Panc1 (cell line): ENCODE measurements around the gene LRSAM1. TPM values are rescaled to one million over a fixed set of nuclear protein-coding genes. Genes with fewer than 3 reads are reported as not detected.

Experiments used
- ATAC-seq: fragments of 200-7000 bp; cut with Tn5 transposase; 2 replicates; pipeline ENCODE4 v1.9.1; 2020; ENCODE audit warnings: mild to moderate bottlenecking, moderate library complexity
- BruUV-seq: library from RNA; stranded (reverse); fragments of 400-500 nt; replicated peaks from 2 replicates; lab custom pipeline; 2021; lab: Mats Ljungman, UMichigan
- CTCF ChIA-PET: fragments of 300-600 bp; sonication (Branson Sonifier 250); formaldehyde crosslinking; loops from one replicate; lab custom pipeline; 2022; ENCODE audit warnings: antibody characterized with exemption; lab: Charles Lee
- POLR2A ChIA-PET: fragments of 300-600 bp; sonication (Branson Sonifier 250); formaldehyde crosslinking; loops from one replicate; lab custom pipeline; 2022; ENCODE audit warnings: antibody characterized with exemption; lab: Charles Lee
- DNase-seq: peaks from one replicate; pipeline ENCODE4 v3.0.0-alpha.2; 2010; ENCODE audit warnings: low read depth, low spot score
- H3K27ac ChIP-seq: 2 replicates; pipeline ENCODE4 v1.5.1; 2011; ENCODE audit warnings: mild to moderate bottlenecking, low read length, inconsistent platforms
- H3K27me3 ChIP-seq: fragments of 200-500 bp; sonication (Bioruptor generic); 2 replicates; pipeline ENCODE4 v1.6.0; 2014; ENCODE audit warnings: low read length, inconsistent platforms; ENCODE audit not compliant: control insufficient read depth, insufficient read depth
- H3K36me3 ChIP-seq: fragments of 200-500 bp; sonication (Bioruptor generic); 2 replicates; pipeline ENCODE4 v1.5.1; 2014; ENCODE audit warnings: inconsistent platforms, mild to moderate bottlenecking, low read length, moderate library complexity; ENCODE audit not compliant: control insufficient read depth, insufficient read depth
- H3K4me1 ChIP-seq: 2 replicates; pipeline ENCODE4 v1.5.1; 2011; ENCODE audit warnings: inconsistent platforms, mild to moderate bottlenecking, low read length, moderate library complexity; ENCODE audit not compliant: control insufficient read depth, insufficient read depth
- H3K4me3 ChIP-seq, 2 experiments: 2 replicates each; pipeline ENCODE4 v1.5.1; 2011 to 2012; ENCODE audit warnings: low read depth in 2 of 2, low read length in 2 of 2, mild to moderate bottlenecking in 2 of 2, inconsistent platforms in 1 of 2, moderate library complexity in 1 of 2
- H3K9me3 ChIP-seq: fragments of 200-500 bp; sonication (Bioruptor generic); 2 replicates; pipeline ENCODE4 v1.5.1; 2014; ENCODE audit warnings: low read depth, mild to moderate bottlenecking, inconsistent platforms, low read length, moderate library complexity; ENCODE audit not compliant: control insufficient read depth, insufficient read depth
- POLR2AphosphoS5 ChIP-seq: IDR thresholded peaks from 2 replicates; pipeline ENCODE4 v1.6.1; 2012; ENCODE audit warnings: mild to moderate bottlenecking, low read depth, low read length, moderate library complexity
- SIN3A ChIP-seq: IDR thresholded peaks from 2 replicates; pipeline ENCODE4 v1.6.1; 2012; ENCODE audit warnings: low read depth, mild to moderate bottlenecking, low read length, moderate library complexity, borderline replicate concordance; ENCODE audit not compliant: insufficient read depth
- TCF7L2 ChIP-seq: IDR thresholded peaks from 2 replicates; pipeline ENCODE4 v1.6.1; 2011; ENCODE audit warnings: mild to moderate bottlenecking, low read depth, low read length, inconsistent platforms
- in situ Hi-C: cut with HindIII; loops from 2 replicates; pipeline ENCODE4 v1.10.0; 2016; ENCODE audit warnings: low sequenced_read_pairs, low pct_unique_long_range_greater_than_20kb
- intact Hi-C: fragments of 100-400 bp; cut with micrococcal nuclease; formaldehyde crosslinking; loops from one replicate; pipeline ENCODE4 v1.10.0; 2022; ENCODE audit not compliant: unreplicated experiment
- total RNA-seq: library from RNA; stranded (reverse); gene quantifications from one replicate; pipeline ENCODE4 v1.2.1, GENCODE V29; 2021; ENCODE audit not compliant: unreplicated experiment
- TF ChIP-seq, protein P1 (sequence below), 2 experiments: IDR thresholded peaks; 2 replicates each; pipeline ENCODE4 v1.6.1; 2011 to 2012; ENCODE audit warnings: low read depth in 2 of 2, control low read depth in 1 of 2, low read length in 1 of 2, mild to moderate bottlenecking in 1 of 2, moderate library complexity in 1 of 2; ENCODE audit not compliant: insufficient read depth in 1 of 2
- TF ChIP-seq, protein P2 (sequence below): fragments of 450-650 bp; IDR thresholded peaks from 2 replicates; pipeline ENCODE4 v1.5.1; 2017; ENCODE audit warnings: mild to moderate bottlenecking

Gene LRSAM1
- total RNA-seq, 1 experiment from 2014 or later, result 15.4 TPM

DNA sequence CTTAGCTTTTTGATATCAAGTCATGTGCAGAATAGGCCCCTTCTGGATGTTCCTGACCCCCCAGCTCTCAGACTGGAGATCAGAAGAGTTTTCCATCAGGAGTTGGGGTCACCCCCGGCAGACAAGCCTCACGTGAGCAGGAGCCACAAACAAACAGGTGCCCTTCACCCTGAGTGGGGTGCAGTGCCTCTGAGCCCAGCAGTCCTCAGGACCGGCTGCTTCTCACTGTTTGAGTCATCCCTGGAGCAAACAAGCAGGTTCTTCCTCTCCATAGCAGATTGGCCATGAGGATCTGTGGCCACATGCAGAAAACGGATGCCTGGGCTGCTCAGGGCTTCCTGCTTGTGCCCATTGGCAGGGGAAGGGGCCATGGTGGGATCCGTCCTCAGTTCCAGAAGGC, 47.0 kb downstream of the LRSAM1 start:
- H3K4me1 ChIP-seq, result peaks cover 10% of the 10 kb centered on the region
- intact Hi-C loops, result no loop called here
- no peaks in the 10 kb centered on the region for H3K27me3 ChIP-seq
- H3K36me3 ChIP-seq, result no peaks in the 10 kb centered on the region
- no peak for DNase-seq
- BruUV-seq, result no TSS peak
- TF ChIP-seq POLR2AphosphoS5 (no peak), TCF7L2 (no peak), SIN3A (no peak)
- TF ChIP-seq, protein P1, sequence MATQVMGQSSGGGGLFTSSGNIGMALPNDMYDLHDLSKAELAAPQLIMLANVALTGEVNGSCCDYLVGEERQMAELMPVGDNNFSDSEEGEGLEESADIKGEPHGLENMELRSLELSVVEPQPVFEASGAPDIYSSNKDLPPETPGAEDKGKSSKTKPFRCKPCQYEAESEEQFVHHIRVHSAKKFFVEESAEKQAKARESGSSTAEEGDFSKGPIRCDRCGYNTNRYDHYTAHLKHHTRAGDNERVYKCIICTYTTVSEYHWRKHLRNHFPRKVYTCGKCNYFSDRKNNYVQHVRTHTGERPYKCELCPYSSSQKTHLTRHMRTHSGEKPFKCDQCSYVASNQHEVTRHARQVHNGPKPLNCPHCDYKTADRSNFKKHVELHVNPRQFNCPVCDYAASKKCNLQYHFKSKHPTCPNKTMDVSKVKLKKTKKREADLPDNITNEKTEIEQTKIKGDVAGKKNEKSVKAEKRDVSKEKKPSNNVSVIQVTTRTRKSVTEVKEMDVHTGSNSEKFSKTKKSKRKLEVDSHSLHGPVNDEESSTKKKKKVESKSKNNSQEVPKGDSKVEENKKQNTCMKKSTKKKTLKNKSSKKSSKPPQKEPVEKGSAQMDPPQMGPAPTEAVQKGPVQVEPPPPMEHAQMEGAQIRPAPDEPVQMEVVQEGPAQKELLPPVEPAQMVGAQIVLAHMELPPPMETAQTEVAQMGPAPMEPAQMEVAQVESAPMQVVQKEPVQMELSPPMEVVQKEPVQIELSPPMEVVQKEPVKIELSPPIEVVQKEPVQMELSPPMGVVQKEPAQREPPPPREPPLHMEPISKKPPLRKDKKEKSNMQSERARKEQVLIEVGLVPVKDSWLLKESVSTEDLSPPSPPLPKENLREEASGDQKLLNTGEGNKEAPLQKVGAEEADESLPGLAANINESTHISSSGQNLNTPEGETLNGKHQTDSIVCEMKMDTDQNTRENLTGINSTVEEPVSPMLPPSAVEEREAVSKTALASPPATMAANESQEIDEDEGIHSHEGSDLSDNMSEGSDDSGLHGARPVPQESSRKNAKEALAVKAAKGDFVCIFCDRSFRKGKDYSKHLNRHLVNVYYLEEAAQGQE (IDR thresholded peaks at IDR 0.05; ENCODE audit: insufficient read depth in 1 of 2, low read depth in 2 of 2, low read length in 1 of 2), result no peak
- TF ChIP-seq, protein P2, sequence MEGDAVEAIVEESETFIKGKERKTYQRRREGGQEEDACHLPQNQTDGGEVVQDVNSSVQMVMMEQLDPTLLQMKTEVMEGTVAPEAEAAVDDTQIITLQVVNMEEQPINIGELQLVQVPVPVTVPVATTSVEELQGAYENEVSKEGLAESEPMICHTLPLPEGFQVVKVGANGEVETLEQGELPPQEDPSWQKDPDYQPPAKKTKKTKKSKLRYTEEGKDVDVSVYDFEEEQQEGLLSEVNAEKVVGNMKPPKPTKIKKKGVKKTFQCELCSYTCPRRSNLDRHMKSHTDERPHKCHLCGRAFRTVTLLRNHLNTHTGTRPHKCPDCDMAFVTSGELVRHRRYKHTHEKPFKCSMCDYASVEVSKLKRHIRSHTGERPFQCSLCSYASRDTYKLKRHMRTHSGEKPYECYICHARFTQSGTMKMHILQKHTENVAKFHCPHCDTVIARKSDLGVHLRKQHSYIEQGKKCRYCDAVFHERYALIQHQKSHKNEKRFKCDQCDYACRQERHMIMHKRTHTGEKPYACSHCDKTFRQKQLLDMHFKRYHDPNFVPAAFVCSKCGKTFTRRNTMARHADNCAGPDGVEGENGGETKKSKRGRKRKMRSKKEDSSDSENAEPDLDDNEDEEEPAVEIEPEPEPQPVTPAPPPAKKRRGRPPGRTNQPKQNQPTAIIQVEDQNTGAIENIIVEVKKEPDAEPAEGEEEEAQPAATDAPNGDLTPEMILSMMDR, result no peak
- no peak for ATAC-seq
- H3K27ac ChIP-seq, result no peak overlapping the region
- ChIA-PET CTCF (no interaction called here), POLR2A (no interaction called here)
- H3K9me3 ChIP-seq, result no peaks in the 10 kb centered on the region
- no peak overlapping the region for H3K4me3 ChIP-seq
- in situ Hi-C loops, result no loop called here

DNA sequence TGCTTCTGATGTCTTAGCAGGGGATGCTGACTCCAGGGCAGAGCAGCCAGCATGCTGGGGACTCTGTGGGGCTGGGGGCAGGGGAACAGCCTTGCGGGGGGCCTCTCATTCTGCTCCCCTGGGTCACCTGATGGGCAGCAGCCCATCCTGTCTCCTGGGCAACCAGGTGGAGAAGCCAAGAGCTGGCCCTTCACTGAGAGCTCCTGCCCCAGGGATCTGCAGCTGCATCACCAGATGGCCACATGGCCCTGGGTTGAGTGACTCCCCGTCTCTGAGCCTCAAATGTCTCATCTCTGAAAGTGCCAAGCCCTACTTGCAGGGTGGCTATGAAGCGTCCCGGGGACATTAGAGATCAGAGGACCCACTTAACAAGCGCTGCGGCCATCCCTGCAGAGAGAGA, 49.1 kb downstream of the LRSAM1 start:
- no peaks in the 10 kb centered on the region for H3K36me3 ChIP-seq
- ATAC-seq, result no peak
- intact Hi-C loops (loop anchor here (5.0 kb wide), 1 partner anchor 87 kb away; no protein-coding TSS in a partner anchor), in situ Hi-C loops (no loop called here)
- H3K4me1 ChIP-seq, result peaks cover 9% of the 10 kb centered on the region
- no peaks in the 10 kb centered on the region for H3K9me3 ChIP-seq
- ChIA-PET CTCF (no interaction called here), POLR2A (no interaction called here)
- H3K27me3 ChIP-seq, result no peaks in the 10 kb centered on the region
- BruUV-seq, result no TSS peak
- no peak overlapping the region for H3K27ac ChIP-seq
- DNase-seq, result no peak
- TF ChIP-seq, protein P2, result no peak
- TF ChIP-seq TCF7L2 (no peak), SIN3A (no peak), POLR2AphosphoS5 (no peak)
- TF ChIP-seq, protein P1 (IDR thresholded peaks at IDR 0.05; ENCODE audit: insufficient read depth in 1 of 2, low read depth in 2 of 2, low read length in 1 of 2), result no peak
- H3K4me3 ChIP-seq, result no peak overlapping the region
